Naive thymus-derived CD8-positive, alpha-beta T cell (primary cell): ENCODE results near the gene MYO5B. TPM values are rescaled to one million over a fixed set of nuclear protein-coding genes. Genes with fewer than 3 reads are reported as not detected.
A peak's percentile ranks its signal among the peaks of the same experiment; 100 is the strongest.

ENCODE experiments used
- ATAC-seq, 2 donors: fragments of 150-1000 bp; cut with Tn5 transposase in 1 of 2; sonication (Bioruptor Pico), chemical (Tn5 transposase) in 1 of 2; 1 replicate in 1 of 2; 2 replicates in 1 of 2; pipeline ENCODE4 v1.10.0; 2021; ENCODE audit warnings: mild to moderate bottlenecking in 2 of 2, moderate library complexity in 2 of 2
- POLR2A ChIA-PET: fragments of 350-600 bp; sonication (Branson Sonifier 250); formaldehyde crosslinking; loops from one replicate; lab custom pipeline; 2021; ENCODE audit warnings: antibody characterized with exemption; lab: Charles Lee
- DNase-seq, 10 donors: peaks; one replicate each; pipeline versions ENCODE4 v3.0.0 to v3.0.0-alpha.2; 2020 to 2022
- H3K27ac Mint-ChIP-seq, 10 donors: one replicate each; pipeline ENCODE4 v1.8.0; 2020 to 2022; ENCODE audit warnings: mild to moderate bottlenecking in 10 of 10, mixed read lengths in 10 of 10, moderate library complexity in 4 of 10, inconsistent platforms in 1 of 10
- H3K27me3 Mint-ChIP-seq, 5 donors: one replicate each; pipeline ENCODE4 v1.8.0; 2021 to 2022; ENCODE audit warnings: mixed read lengths in 5 of 5
- H3K36me3 Mint-ChIP-seq, 3 donors: one replicate each; pipeline ENCODE4 v1.8.0; 2020 to 2022; ENCODE audit warnings: mixed read lengths in 3 of 3, mild to moderate bottlenecking in 2 of 3, inconsistent platforms in 1 of 3
- H3K4me1 Mint-ChIP-seq, 4 donors: one replicate each; pipeline ENCODE4 v1.8.0; 2021 to 2022; ENCODE audit warnings: mixed read lengths in 4 of 4
- H3K4me3 Mint-ChIP-seq, 10 donors: one replicate each; pipeline ENCODE4 v1.8.0; 2020 to 2022; ENCODE audit warnings: mild to moderate bottlenecking in 10 of 10, mixed read lengths in 10 of 10, moderate library complexity in 6 of 10, inconsistent platforms in 1 of 10
- H3K9me3 Mint-ChIP-seq, 9 donors: one replicate each; pipeline ENCODE4 v1.8.0; 2020 to 2022; ENCODE audit warnings: mixed read lengths in 9 of 9, mild to moderate bottlenecking in 3 of 9, inconsistent platforms in 1 of 9, moderate library complexity in 1 of 9
- polyA plus RNA-seq, 3 donors: library from polyadenylated mRNA; unstranded; fragments of 300-500 nt; fragmentation: Illumina TruSeq; gene quantifications; one replicate each; pipeline ENCODE4 v1.2.3, GENCODE V29; 2021
- total RNA-seq, 8 experiments: library from RNA in 2 of 8; stranded (reverse) in 2 of 8; gene quantifications; one replicate each; pipeline ENCODE4 v1.2.3 and lab custom pipeline; 2021 to 2026

Gene MYO5B
- total and polyA plus RNA-seq, 5 experiments from 2014 or later: 0.03 TPM; not detected in 4

DNA sequence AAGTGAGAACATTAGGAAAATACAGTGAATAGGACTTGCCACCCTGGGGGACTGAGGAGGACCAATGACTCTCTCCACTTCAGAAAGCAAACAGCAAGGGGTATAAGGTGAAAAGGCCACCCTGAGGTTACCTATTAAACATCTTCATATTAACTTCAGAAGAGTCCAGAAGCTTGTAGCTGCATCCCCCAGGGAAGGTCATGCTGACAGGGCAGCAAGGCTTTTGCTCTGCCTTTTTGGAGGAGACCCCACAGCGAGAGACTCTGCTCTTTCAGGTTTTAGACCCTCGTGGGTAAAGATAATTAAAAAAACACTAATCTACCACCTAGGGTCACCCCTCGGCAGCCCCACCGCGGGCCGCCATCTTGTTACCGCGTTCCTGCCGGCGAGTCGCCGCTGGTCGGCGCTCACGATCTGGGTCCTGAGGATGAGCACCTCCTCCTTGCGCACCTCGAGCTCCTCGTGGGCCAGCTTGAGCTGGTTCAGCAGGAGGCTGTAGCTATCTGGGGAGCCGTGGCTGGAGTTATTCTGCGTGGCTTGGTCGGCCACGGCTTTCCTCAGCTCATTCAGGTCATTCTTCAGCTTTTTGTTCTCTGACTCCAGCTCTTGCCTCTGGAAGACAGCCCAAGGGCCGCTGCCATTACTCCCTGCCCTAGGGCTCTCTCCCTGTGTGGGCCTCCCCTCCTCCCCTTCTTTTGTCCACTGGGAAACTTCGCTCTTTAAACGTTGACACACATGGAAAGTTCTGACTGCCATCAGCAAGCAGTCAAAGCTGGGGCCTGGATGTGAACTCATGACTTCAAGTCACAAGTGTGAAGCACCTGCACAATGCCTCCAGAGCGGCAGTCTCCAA is 331.0 kb downstream of the MYO5B start:
- ATAC-seq (no peak), DNase-seq (no peak)
- no peak overlapping the region for H3K27ac Mint-ChIP-seq
- H3K9me3 Mint-ChIP-seq: no peaks in the 10 kb centered on the region
- H3K27me3 Mint-ChIP-seq: peaks cover 0 to 10% (median 2%) of the 10 kb centered on the region in 5 donors
- POLR2A ChIA-PET: no interaction called here
- H3K4me3 Mint-ChIP-seq: no peak overlapping the region
- no peaks in the 10 kb centered on the region for H3K36me3 Mint-ChIP-seq
- no peaks in the 10 kb centered on the region for H3K4me1 Mint-ChIP-seq

DNA sequence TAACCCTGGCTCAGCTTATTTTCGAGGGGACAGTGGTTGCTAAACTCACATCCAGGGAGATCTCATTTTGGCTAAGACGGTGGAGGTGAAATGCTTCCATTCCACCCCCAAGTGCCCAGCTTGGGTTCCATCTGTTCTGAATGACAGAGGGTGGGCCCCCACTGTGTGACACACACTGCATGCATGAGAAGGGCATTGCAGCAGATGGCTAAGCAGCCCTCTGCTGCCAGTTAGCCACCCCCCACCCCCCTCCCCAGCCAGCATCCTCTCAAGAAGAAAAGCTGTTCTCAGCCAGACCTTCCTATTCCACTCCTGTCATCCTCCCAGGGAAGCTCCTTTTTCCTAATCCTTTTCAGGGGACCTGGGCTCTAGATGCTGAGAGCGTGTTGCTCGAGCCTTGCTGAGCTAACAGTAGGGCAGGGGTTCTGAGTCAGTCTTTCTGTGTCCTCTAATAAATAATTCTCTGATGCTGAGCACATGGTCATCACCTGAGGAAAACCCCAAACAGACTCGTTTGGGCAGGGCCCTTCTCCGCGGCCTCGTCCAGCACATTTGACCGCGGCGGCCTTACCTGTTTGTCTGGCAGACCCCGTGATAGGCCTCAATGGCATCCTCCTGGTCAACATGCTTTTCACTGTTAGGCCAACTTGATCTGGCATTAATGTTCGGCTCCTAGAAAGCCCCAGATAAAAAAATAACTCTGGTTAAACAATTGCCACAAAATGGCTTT is 332.1 kb downstream of the MYO5B start:
- no peak overlapping the region for H3K4me3 Mint-ChIP-seq
- peaks cover 0 to 10% (median 2%) of the 10 kb centered on the region in 5 donors for H3K27me3 Mint-ChIP-seq
- H3K4me1 Mint-ChIP-seq: no peaks in the 10 kb centered on the region
- H3K9me3 Mint-ChIP-seq: no peaks in the 10 kb centered on the region
- DNase-seq: no peak
- no peak overlapping the region for H3K27ac Mint-ChIP-seq
- POLR2A ChIA-PET: no interaction called here
- ATAC-seq: no peak
- H3K36me3 Mint-ChIP-seq: no peaks in the 10 kb centered on the region

DNA sequence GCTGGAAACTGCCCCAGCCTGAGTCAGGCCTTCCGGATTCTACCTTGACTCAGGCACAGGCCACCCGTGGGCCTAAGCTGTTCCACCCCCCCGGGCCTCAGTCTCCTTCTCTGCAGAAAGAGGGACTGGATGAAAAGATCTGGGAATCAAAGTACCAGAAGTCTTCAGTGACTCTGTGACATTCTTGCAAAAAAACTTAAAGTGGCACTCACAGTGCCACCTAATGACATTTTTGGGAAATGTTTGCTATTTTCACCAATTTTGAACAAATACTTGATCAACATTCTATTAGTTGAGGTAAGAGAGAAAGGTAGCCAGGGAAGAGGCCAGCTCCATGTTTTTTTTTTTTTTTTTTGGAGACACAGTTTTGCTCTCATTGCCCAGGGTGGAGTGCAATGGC is 333.3 kb downstream of the MYO5B start:
- H3K36me3 Mint-ChIP-seq: no peaks in the 10 kb centered on the region
- H3K9me3 Mint-ChIP-seq: no peaks in the 10 kb centered on the region
- ATAC-seq (no peak), DNase-seq (peak in 3 of 10 donors; percentile 10 to 28 (median 28))
- H3K27ac Mint-ChIP-seq: no peak overlapping the region
- peaks cover 0 to 9% (median 2%) of the 10 kb centered on the region in 5 donors for H3K27me3 Mint-ChIP-seq
- no peak overlapping the region for H3K4me3 Mint-ChIP-seq
- no peaks in the 10 kb centered on the region for H3K4me1 Mint-ChIP-seq
- POLR2A ChIA-PET: interaction anchor here (0.8 kb wide), 1 partner anchor 95 kb away, joined by 3 read pairs; no protein-coding TSS in a partner anchor

DNA sequence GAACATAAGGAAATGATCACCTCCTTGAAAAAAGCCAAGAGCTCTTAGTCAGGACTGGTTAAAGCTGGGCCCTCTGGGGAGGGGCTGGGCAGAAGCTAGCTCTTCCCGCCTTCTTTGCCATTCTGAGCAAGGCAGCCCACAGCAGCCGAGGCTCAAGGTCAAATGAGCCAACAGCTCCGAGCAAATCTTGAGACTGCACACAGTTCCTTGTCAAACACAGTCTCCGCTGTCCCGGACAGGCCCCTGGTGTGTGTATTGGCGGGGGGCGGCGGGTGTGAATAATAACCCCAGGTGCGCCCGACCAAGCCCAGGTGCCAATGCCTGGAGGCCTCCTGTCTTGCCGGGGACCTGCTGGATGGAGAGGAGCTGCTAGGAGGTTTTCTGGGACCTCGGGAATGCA is 335.2 kb downstream of the MYO5B start:
- no peak overlapping the region for H3K4me3 Mint-ChIP-seq
- DNase-seq (no peak), ATAC-seq (no peak)
- POLR2A ChIA-PET: interaction anchor here (0.5 to 1.2 kb wide), 2 partner anchors 349 to 366 kb away, joined by 5 read pairs; no protein-coding TSS in a partner anchor
- H3K9me3 Mint-ChIP-seq: no peaks in the 10 kb centered on the region
- H3K4me1 Mint-ChIP-seq: peaks cover 0 to 1% (median 0%) of the 10 kb centered on the region in 4 donors
- H3K27ac Mint-ChIP-seq: no peak overlapping the region
- peaks cover 0 to 9% (median 2%) of the 10 kb centered on the region in 5 donors for H3K27me3 Mint-ChIP-seq
- H3K36me3 Mint-ChIP-seq: no peaks in the 10 kb centered on the region

DNA sequence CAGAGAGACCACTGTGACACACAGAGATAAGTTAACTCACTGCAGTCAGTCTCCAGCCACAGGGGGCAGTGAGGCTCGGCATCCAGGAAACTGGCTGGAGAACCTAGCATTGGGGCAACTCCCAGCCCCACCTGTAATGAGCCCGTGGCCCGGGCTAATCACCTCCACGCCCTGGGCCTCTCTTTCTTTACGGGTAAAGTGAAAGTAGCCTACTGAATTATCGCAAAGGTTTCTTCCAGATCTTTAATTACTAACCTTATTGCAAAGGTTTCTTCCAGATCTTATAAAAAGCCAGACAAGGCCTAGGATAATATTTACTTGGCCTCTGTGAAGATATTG is 336.0 kb downstream of the MYO5B start:
- Mint-ChIP-seq H3K27ac (no peak overlapping the region), H3K9me3 (no peaks in the 10 kb centered on the region), H3K27me3 (peaks cover 0 to 5% (median 0%) of the 10 kb centered on the region in 5 donors), H3K36me3 (no peaks in the 10 kb centered on the region), H3K4me1 (peaks cover 0 to 1% (median 0%) of the 10 kb centered on the region in 4 donors), H3K4me3 (no peak overlapping the region)
- ATAC-seq: no peak
- no peak for DNase-seq
- POLR2A ChIA-PET: no interaction called here

DNA sequence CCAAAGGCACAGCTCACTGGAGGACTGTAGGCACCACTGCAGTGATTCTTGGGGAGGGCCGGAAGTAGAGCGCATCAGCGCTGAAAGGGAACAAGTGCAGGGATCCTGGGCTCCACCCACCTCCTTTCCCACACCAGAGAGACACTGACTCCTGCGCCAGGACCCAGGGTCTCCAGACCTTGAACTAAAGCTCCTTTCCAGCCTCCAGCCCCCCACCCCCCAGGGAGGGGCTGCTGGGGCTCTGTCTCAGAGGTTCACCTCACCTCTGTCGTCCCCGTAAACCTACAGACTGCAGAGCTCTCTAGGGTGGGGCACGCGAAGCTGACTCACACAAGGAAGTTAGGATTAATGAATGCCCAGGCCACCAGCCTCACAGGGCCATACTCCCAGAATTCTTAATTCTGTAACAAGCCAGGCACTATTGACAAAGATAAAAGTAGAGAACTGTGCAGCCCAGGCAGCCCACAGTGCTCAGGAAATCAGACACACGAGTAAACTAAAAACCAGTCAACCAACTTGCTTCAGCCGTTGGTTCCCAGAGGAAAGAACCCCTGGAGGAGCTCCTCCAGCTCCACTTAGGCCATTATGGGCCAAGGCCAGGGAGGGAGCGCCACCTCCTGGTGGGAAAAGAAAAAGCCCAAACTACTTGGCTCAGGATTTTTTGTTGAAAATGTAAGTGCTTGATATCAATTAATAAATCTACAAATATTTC is 336.5 kb downstream of the MYO5B start:
- Mint-ChIP-seq H3K27me3 (peaks cover 0 to 4% (median 0%) of the 10 kb centered on the region in 5 donors), H3K36me3 (no peaks in the 10 kb centered on the region), H3K9me3 (no peaks in the 10 kb centered on the region), H3K4me3 (no peak overlapping the region), H3K4me1 (peaks cover 0 to 1% (median 0%) of the 10 kb centered on the region in 4 donors), H3K27ac (peak overlapping the region in 1 of 10 donors; percentile 29)
- ATAC-seq (no peak), DNase-seq (peak in 9 of 10 donors; percentile 12 to 59 (median 43))
- POLR2A ChIA-PET: no interaction called here

DNA sequence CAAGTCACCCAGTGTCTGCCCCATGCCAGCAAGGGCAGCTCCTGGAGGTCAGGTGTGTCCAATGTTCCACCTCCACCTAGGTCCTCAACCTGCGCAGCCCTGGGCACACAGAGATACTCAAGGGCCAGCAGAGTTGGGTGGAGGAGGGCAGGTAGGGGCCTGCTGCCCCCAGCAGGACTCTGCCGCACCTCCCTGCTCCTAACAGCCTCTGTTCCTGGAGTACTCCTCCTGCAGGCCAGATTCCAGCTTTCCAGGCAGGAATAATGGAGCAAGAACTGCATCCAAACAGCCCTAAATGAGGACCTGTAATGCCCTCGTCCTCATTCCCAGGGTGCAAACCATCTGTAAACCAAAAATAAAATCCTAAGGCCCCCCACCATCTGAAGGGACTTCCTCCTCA is 337.2 kb downstream of the MYO5B start:
- Mint-ChIP-seq H3K4me3 (no peak overlapping the region), H3K4me1 (peaks cover 0 to 1% (median 0%) of the 10 kb centered on the region in 4 donors)

DNA sequence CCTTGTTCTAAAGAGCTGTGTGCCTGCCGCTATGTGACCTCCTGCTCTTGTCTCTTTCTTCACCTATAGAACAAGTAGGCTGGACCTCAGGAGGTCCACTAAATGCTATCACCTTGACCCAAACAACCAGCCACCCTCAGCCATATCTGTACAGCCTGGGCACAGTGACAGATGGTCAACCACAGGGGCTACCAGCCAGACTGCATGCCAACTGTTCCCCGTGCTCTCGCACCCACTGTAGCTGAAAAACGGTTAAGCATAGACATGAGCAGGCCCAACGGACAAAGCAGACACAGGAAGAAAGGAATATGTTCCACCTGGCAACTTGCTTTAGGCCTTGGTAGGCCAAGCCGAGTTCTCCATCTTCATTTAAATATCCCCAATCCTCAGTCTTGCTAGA is 338.5 kb downstream of the MYO5B start:
- Mint-ChIP-seq H3K27ac (no peak overlapping the region), H3K4me3 (no peak overlapping the region), H3K9me3 (no peaks in the 10 kb centered on the region), H3K4me1 (peaks cover 0 to 1% (median 0%) of the 10 kb centered on the region in 4 donors), H3K36me3 (no peaks in the 10 kb centered on the region), H3K27me3 (peaks cover 0 to 3% (median 0%) of the 10 kb centered on the region in 5 donors)
- POLR2A ChIA-PET: no interaction called here
- ATAC-seq: no peak
- DNase-seq: no peak

More for the DNA sequence above, 337.2 kb downstream of the MYO5B start:
- H3K36me3 Mint-ChIP-seq: no peaks in the 10 kb centered on the region
- no peaks in the 10 kb centered on the region for H3K9me3 Mint-ChIP-seq
- DNase-seq: no peak
- no peak for ATAC-seq
- H3K27me3 Mint-ChIP-seq: peaks cover 0 to 2% (median 0%) of the 10 kb centered on the region in 5 donors
- no peak overlapping the region for H3K27ac Mint-ChIP-seq
- POLR2A ChIA-PET: no interaction called here

DNA sequence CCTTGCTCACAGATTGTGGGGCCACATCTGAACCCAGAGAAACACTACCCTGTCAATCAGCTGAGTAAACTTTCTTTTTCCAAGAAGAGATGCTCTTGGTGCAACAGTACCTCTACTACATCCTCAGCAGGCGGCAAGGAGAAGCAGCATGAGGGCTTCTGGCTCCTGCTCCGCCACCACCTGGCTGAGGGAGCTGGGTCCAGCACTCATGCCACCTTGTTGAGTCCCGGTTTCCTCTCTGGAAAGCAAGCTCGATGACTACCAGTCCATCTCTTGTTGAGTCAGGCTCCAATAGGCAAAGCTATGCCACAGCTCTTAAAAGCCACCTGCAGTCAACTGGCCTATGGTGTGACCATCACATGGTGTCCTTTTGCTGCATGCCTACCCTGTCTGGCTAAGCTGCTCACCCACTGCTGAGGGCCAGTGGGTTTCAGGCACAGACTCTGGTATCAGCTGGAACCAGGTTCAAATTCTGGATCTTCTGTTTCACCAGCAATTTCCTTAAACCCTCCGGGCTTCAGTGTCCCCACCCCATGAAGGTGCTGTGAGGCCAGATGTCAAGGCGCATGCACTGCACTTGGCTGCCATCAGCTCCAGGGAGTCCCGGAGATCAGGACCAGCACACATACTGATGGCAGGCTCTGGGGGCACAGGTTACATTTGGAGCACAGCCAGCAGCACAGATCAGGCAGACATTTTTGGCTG is 339.1 kb downstream of the MYO5B start:
- peaks cover 0 to 1% (median 0%) of the 10 kb centered on the region in 4 donors for H3K4me1 Mint-ChIP-seq
- POLR2A ChIA-PET: no interaction called here
- no peak for ATAC-seq
- H3K27me3 Mint-ChIP-seq: peaks cover 0 to 6% (median 2%) of the 10 kb centered on the region in 5 donors
- no peaks in the 10 kb centered on the region for H3K36me3 Mint-ChIP-seq
- no peak for DNase-seq
- no peak overlapping the region for H3K27ac Mint-ChIP-seq
- no peaks in the 10 kb centered on the region for H3K9me3 Mint-ChIP-seq
- no peak overlapping the region for H3K4me3 Mint-ChIP-seq

DNA sequence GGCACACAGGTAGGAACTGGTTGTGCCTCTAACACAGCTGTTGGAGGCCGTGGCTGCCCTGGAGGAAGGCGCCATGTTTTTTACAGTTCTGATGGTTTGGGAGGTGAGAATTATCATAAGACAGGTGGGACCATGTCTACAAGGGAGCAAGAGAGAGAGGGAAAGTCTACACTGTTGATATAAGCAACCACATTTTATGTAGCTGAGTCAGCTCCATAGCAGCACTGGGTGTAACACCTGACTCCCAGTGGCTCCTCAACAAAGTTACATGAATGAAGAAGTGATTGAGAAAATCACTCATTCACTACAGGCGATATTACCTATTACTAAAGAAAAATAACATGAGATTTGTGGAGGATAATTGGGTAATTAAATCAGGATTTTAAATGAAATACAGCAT is 340.3 kb downstream of the MYO5B start:
- Mint-ChIP-seq H3K27me3 (peaks cover 0 to 13% (median 5%) of the 10 kb centered on the region in 5 donors), H3K27ac (no peak overlapping the region)

DNA sequence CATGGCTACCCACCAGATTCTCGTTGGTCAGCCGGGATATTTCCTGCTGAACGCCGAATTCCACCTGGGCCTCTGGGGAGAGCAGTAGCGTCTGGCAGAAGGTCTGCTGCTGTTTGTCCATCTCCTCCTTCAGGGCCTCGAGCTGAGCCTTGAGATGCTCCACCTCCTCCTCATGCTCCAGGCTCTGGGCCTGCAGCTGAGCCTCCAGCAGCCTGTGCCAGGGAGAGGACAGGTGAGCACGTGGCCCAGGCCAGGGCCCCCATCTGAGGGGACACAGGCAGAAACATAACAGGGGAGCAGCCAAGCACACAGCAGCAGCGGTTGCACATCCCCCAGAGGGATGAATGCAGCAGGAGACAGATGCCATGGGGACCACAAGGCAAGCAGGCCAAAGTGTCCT is 341.5 kb downstream of the MYO5B start:
- POLR2A ChIA-PET: no interaction called here
- H3K9me3 Mint-ChIP-seq: no peaks in the 10 kb centered on the region
- no peaks in the 10 kb centered on the region for H3K36me3 Mint-ChIP-seq
- H3K4me3 Mint-ChIP-seq: no peak overlapping the region
- no peak for ATAC-seq
- H3K27me3 Mint-ChIP-seq: peaks cover 0 to 20% (median 10%) of the 10 kb centered on the region in 5 donors
- no peak for DNase-seq
- peaks cover 0 to 4% (median 0%) of the 10 kb centered on the region in 4 donors for H3K4me1 Mint-ChIP-seq
- H3K27ac Mint-ChIP-seq: no peak overlapping the region

More for the DNA sequence above, 340.3 kb downstream of the MYO5B start:
- Mint-ChIP-seq H3K4me3 (no peak overlapping the region), H3K9me3 (no peaks in the 10 kb centered on the region), H3K36me3 (no peaks in the 10 kb centered on the region), H3K4me1 (peaks cover 0 to 4% (median 0%) of the 10 kb centered on the region in 4 donors)
- POLR2A ChIA-PET: no interaction called here
- ATAC-seq: no peak
- DNase-seq: no peak

DNA sequence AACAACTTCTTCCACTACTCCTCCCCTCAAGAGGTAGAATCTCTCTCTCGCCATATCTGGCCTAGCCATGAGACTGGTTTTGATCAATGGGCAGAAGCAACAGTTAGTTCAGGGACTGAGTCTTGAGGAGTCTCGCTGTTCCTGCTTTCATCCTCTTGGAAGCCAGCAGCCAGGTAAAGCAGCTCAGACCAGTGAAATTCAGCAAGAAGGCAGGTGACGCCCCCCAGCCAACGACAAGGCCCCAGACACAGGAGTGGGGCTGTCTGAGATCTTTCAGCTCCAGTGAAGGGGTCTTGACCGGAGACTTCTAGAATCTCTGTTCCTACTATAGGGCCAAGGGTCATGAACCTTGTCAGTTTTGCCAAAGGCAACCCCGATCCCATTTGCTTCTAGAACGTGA is 341.9 kb downstream of the MYO5B start:
- Mint-ChIP-seq H3K27ac (no peak overlapping the region), H3K9me3 (no peaks in the 10 kb centered on the region), H3K4me3 (no peak overlapping the region), H3K27me3 (peaks cover 1 to 25% (median 14%) of the 10 kb centered on the region in 5 donors), H3K36me3 (no peaks in the 10 kb centered on the region), H3K4me1 (peaks cover 0 to 4% (median 0%) of the 10 kb centered on the region in 4 donors)
- no peak for DNase-seq
- no peak for ATAC-seq
- POLR2A ChIA-PET: no interaction called here
